Kidney tubule cell (primary cell): ENCODE data around the gene JMJD1C.

Experiments used
- DNase-seq: peaks from one replicate; pipeline ENCODE4 v3.0.0-alpha.2; 2018; ENCODE audit warnings: low spot score

The JMJD1C gene

DNA sequence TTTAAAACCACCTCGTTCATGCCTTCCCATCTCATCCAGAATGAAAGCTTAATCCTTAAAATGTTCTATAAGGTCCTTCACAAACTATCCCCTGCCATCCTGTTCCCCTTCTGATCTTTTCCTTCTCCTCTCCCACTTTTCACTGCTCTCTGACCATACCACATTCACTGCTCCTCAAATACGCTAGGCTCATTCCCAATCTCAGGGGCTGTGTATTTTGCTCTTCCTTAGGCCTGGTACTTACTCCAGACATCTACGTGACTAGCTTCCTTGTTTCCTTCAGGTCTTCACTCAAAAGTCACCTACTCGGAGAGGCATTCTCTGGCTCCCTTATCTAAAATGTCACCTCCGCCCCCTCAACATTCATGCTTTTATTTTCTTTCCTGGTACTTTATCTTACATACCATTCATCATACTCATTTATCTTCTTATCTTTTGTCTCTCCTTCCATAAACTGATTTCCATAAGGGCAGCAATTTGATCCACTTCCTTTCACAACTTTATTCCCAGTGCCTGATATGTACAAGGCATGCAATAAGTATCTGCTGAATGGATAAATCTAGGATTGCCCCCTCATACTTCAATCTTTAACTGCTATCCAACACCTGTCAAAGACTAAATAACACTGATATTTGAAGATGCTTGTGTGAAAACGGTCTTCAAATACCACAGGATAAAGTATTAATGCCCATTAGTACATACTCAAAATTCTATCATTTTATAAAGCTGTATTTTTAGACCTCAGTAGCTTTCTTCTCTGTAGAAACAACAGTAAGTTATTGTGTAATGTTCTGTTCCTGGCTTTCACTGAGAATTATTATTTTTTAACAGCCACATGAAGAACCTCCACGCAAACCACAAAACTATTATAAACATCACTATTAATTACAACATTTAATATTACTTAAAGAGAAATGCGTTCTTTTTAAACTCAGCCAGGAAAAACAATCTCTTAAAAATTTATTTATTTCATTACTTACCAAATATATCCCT is 27.0 kb downstream of the JMJD1C start:
- no peak for DNase-seq

DNA sequence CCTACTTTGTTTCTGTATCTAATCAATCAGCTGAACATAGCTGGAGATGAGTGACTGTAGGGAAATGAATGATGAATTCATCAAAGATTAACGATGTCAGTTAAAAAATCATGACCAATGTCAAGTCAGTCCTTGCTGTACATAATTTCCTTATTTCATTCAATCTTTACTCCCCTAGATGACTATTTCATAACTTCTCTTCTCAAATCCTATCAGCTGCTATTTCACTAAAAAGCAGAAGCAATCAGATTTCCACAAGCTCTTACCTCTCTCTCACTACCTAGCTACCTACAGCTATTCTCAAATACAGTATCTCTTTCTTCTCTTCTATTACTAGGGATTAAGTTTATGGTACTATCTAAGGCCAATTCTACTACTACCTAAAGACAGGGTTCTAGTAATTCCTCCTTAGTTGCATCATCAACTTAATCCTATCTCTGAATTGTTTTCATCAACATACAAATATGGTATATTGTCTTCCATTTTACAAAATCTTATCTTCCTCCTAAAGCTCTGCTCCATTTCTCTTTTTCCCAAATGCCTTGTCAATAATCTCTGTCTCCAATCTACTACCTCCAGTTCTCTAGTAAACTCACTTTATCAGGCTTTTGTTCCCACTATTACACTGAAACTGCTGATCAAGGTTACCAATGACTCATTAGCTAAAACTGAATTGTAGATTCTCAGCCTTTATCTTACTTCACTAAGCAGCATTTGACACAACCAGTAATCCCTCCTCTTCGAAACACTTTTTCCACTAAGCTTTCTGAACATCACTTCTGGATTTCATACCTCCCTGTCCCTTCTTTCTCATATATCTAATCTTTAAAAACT is 28.4 kb downstream of the JMJD1C start:
- peak; percentile 25 for DNase-seq

DNA sequence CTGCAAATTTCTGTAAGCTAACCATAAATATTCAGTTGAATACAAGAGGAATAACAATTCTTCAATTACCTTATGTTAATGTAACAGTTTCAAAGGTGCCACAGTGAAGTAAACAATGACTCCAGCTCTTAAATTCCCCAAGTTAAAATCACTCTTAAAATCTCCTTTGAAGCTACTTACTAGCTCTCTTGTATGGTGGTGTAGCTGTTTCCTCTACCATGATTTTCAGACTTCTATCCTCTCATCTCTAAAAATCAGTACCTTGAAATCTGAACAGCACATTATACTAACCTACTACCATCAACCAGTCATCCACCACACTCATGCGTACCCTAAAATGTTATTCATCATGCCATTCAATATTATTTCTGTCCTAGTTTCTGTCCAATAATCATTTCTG is 29.6 kb downstream of the JMJD1C start:
- DNase-seq = no peak

- DNase-seq = no peak
Measured at GRCh38 chr10:63434866-63435854, 30.6 kb downstream of the JMJD1C start.

DNA sequence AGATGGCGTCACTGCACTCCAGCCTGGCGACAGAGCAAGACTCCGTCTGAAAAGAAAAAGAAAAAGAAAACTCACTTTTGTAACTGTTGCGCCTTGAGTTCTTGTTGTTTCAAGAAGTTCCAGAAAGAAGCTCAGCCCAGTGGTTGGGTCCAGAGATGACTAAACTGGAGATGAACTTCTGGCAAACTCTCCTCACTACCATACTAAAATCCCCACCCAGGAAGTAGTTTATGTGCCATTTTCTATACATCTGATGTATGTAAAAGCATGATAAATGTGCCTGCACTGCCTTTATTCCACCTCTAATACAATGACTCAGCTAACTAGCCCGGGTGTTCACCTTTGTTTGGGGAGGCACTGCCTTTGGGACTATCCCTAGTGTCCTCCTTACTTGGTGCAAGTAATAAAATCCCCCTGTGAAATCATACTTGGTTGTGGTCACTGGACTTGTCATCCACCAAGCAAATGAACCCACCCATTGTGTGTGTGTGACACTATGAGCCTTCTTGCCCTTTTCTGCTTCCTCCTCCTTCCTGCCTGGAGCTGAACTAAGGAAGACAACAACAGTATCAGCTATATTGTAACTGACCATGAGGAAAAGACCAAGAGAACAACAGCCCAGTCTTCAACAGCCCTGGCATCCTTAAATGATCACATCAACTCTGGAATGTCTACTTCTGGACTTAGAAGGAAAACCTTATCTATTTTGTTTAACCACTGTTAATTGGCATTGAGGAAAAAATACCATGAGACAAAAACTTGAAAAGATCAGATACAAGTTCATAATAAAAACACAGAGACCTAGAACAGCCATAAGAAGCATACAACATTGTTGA is 33.6 kb downstream of the JMJD1C start:
- peak; percentile 71 for DNase-seq

DNA sequence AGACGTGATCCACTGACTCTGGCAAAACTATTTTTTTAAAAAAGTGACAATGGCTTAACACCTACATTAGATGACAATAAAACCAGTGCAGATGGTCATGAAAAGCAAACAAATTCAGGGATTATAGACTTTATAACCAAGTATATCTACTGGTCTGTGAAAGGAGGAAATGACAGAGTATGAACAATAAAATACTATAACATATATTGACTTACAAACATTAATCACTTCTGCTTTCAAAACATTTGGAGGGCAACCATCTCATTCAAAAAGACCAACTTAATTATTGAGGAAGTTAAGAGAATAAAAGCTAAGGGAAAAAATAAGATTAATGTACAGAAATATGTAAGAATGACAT is 34.8 kb downstream of the JMJD1C start:
- no peak for DNase-seq

GRCh38 chr10:63430091-63430998 is 35.4 kb downstream of the JMJD1C start:
- peak; percentile 74 for DNase-seq

- no peak for DNase-seq
Measured at GRCh38 chr10:63429281-63429680, 36.5 kb downstream of the JMJD1C start.

- no peak for DNase-seq
Measured at GRCh38 chr10:63427013-63427412, 38.8 kb downstream of the JMJD1C start.

DNA sequence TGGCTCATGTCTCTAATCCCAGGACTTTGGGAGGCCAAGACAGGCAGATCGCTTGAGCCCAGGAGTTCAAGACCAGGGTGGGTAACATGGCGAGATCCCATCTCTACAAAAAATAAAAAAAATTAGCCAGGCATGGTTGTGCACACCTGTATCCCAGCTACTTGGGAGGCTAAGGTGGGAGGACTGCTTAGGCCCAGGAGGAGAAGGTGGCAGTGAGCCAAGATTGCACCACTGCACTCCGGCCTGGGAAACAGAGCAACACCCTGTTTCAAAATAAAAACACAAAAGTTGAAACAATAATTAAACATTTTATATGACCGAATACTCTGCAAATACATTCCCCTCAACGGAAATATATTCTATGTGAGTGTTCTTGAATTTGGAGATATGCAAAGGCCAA is 40.3 kb downstream of the JMJD1C start:
- no peak for DNase-seq

DNA sequence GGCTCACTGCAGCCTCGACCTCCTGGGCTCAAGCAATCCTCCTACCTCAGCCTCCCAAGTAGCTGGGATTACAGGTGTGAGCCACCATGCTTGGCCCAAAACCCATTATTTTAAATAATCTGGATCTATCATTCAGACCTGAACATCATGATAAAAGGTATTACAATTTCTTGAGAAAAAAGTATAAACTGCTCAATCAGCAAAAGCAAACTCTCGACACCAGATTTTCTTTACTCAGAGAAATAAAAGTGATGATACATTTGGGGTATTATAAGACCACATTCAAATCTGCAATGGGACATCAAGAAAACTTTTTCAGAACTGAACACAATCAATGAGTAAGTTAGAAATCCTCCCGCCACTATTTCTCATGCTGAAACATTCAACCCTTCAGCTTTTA is 41.2 kb downstream of the JMJD1C start:
- DNase-seq = no peak

DNA sequence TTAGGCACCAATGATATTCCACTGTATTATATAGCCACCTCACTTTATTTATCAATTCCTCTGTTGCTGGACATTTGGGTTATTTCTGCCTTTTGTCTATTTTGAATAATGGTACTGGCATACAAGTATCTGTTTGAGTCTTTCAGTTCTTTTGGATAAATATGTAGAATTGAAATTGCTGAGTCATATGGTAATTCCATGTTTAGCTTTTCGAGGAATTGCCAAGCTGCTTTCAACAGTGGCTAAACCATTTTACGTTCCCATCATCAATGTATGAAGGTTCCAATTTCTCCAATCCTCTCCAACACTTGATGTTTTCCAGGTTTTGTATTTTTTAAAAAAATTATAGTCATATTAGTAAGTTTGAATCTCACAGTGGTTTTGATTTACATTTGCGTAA is 42.3 kb downstream of the JMJD1C start:
- no peak for DNase-seq

- DNase-seq = no peak
Measured at GRCh38 chr10:63421591-63421990, 44.2 kb downstream of the JMJD1C start.

GRCh38 chr10:63416376-63416775 is 49.4 kb downstream of the JMJD1C start:
- DNase-seq = no peak

DNA sequence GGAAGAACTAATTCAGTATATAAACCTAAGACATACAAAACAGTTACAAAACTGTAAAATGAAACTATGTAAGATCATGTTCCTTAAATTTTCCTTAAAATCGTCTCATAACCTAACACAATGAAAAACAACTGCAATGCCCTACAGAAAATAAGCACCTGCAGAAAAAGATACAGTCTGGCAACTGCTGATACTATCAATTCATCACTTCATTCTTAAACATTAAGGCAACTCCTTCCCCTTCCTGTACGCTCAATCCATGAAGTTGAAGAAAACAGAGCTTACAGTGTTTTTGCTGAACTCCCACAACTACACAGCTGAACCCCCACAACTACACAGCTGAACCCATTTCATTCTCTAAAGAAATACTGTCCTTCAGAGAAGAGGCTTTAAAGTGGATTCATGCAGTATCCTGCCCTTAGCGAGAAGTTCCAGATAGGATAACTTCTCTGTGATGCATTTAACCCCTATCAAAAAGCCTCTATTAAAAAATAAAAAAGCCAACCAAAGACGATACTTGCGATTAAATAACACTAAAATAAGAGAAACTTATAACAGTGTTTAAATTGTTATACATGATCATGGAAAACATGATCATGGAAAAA is 50.0 kb downstream of the JMJD1C start:
- DNase-seq = no peak

DNA sequence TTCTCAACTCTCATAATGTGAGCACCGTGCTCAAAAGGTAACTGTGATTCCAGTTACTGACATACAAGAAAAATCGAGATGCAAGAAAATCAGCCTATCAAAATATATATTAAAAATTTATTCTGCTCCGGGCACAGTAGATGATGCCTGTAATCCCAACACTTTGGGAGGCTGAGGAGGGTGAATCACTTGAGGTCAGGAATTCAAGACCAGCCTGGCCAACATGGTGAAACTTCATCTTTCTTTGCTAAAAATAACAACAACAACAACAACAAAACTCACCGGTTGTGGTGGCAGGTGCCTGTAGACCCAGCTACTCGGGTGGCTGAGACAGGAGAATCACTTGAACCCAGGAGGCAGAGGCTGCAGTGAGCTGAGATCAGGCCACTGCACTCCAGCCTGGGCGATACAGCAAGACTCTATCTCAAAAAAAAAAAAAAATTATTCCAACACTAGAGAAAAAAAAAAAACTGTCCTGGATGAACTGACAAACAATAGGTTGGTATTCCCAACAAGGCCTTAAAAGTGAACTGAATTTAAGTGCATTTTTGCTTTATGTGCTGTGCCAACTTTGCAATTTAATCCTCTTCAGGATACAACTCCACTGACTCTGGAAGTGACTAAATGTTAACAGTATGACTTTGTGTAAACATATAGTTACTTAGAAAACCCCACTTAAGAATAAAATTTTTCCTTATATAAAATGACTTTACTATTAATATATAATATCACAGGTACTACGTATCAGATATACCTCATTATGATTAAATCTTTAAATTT is 51.1 kb downstream of the JMJD1C start:
- no peak for DNase-seq

DNA sequence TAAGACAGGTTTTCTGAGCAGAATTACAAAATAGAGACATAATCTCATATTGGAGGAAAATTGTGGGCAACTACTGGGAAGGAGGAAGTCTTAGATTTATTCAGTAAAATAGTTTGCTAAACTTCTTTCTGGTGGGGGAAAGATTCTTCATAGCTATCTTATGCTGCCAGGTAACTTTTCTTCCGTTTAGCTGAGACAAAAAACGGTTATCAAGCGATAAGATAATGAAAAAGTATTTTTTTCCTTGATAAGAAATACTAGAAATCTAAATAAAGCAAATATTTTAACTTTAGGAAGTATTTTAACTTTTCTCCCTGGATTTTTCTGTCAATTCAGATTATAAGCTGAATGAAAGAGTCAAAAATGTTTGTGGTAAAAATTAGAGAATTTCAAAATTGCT is 52.3 kb downstream of the JMJD1C start:
- DNase-seq = no peak

- DNase-seq = no peak
Measured at GRCh38 chr10:63412304-63412703, 53.5 kb downstream of the JMJD1C start.

GRCh38 chr10:63410633-63411032 is 55.1 kb downstream of the JMJD1C start:
- DNase-seq = no peak
